ENCODE measurements around the gene ATXN7L2.

ATXN7L2 gene

DNA sequence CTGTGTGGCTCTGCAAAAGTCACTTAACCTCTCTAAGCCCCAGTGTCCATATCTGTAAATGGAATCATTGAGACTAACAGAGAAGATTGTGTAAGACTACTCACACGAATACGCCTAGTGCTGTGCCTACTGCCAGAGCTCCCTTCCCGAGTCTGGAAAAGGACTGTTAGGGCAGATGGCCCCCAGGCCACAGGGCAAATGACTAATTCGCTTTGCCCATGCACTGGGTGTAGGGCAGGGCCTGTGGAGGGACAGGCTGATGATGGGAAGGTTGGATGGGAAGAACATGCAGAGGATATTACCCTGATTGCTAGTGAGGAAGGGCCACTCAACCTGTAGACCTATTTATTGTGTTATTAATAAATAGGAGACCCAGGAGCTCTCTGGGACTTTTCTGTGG, 51.8 kb downstream of the ATXN7L2 start:
- H3K27me3 ChIP-seq (ENCODE audit: control insufficient read depth, low read length) = no peaks in the 10 kb centered on the region
- TF ChIP-seq EZH2phosphoT487 (IDR thresholded peaks at IDR 0.05; ENCODE audit: borderline replicate concordance, low read length) = no peak
- TF ChIP-seq, protein P1, sequence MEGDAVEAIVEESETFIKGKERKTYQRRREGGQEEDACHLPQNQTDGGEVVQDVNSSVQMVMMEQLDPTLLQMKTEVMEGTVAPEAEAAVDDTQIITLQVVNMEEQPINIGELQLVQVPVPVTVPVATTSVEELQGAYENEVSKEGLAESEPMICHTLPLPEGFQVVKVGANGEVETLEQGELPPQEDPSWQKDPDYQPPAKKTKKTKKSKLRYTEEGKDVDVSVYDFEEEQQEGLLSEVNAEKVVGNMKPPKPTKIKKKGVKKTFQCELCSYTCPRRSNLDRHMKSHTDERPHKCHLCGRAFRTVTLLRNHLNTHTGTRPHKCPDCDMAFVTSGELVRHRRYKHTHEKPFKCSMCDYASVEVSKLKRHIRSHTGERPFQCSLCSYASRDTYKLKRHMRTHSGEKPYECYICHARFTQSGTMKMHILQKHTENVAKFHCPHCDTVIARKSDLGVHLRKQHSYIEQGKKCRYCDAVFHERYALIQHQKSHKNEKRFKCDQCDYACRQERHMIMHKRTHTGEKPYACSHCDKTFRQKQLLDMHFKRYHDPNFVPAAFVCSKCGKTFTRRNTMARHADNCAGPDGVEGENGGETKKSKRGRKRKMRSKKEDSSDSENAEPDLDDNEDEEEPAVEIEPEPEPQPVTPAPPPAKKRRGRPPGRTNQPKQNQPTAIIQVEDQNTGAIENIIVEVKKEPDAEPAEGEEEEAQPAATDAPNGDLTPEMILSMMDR (IDR thresholded peaks at IDR 0.05; ENCODE audit: low read depth, low read length, poor library complexity, severe bottlenecking) = no peak
- H3K4me2 ChIP-seq (ENCODE audit: low read length) = no peak overlapping the region
- no peak overlapping the region for H3K4me3 ChIP-seq (ENCODE audit: low read length)
- H4K20me1 ChIP-seq (ENCODE audit: control insufficient read depth, insufficient read depth, low read depth, low read length) = no peaks in the 10 kb centered on the region
- H3K27ac ChIP-seq (ENCODE audit: low read depth, low read length) = no peak overlapping the region
- no peaks in the 10 kb centered on the region for H3K79me2 ChIP-seq (ENCODE audit: control insufficient read depth, low read length)
- H3K4me1 ChIP-seq (ENCODE audit: control insufficient read depth, low read length) = peaks cover 5% of the 10 kb centered on the region
- H3K9me2 ChIP-seq (replicated peaks; ENCODE audit: control insufficient read depth, low read length) = no peaks in the 10 kb centered on the region
- H3F3A ChIP-seq (ENCODE audit: control insufficient read depth, insufficient read depth) = no peaks in the 10 kb centered on the region
- H3K9me3 ChIP-seq (ENCODE audit: control insufficient read depth, insufficient read depth, low read length) = no peaks in the 10 kb centered on the region
- no peaks in the 10 kb centered on the region for H3K36me3 ChIP-seq (ENCODE audit: control insufficient read depth, low read length)

GRCh38 chr1:109535971-109536491, 52.3 kb downstream of the ATXN7L2 start:
- TF ChIP-seq EZH2phosphoT487 (IDR thresholded peaks at IDR 0.05; ENCODE audit: borderline replicate concordance, low read length) = no peak
- TF ChIP-seq, protein P1 (IDR thresholded peaks at IDR 0.05; ENCODE audit: low read depth, low read length, poor library complexity, severe bottlenecking) = no peak
- H3K9me3 ChIP-seq (ENCODE audit: control insufficient read depth, insufficient read depth, low read length) = no peaks in the 10 kb centered on the region
- H3K9me2 ChIP-seq (replicated peaks; ENCODE audit: control insufficient read depth, low read length) = no peaks in the 10 kb centered on the region
- H3K27ac ChIP-seq (ENCODE audit: low read depth, low read length) = no peak overlapping the region
- no peak overlapping the region for H3K4me3 ChIP-seq (ENCODE audit: low read length)
- H3F3A ChIP-seq (ENCODE audit: control insufficient read depth, insufficient read depth) = no peaks in the 10 kb centered on the region
- H3K4me2 ChIP-seq (ENCODE audit: low read length) = no peak overlapping the region
- peaks cover 5% of the 10 kb centered on the region for H3K4me1 ChIP-seq (ENCODE audit: control insufficient read depth, low read length)
- H3K27me3 ChIP-seq (ENCODE audit: control insufficient read depth, low read length) = peaks cover 5% of the 10 kb centered on the region; the same call in 1 of the 2 replicates
- no peaks in the 10 kb centered on the region for H3K79me2 ChIP-seq (ENCODE audit: control insufficient read depth, low read length)
- no peaks in the 10 kb centered on the region for H3K36me3 ChIP-seq (ENCODE audit: control insufficient read depth, low read length)
- no peaks in the 10 kb centered on the region for H4K20me1 ChIP-seq (ENCODE audit: control insufficient read depth, insufficient read depth, low read depth, low read length)

GRCh38 chr1:109537450-109538178, 53.9 kb downstream of the ATXN7L2 start:
- H3K4me2 ChIP-seq (ENCODE audit: low read length) = no peak overlapping the region
- no peaks in the 10 kb centered on the region for H3K9me3 ChIP-seq (ENCODE audit: control insufficient read depth, insufficient read depth, low read length)
- no peak overlapping the region for H3K27ac ChIP-seq (ENCODE audit: low read depth, low read length)
- H3K36me3 ChIP-seq (ENCODE audit: control insufficient read depth, low read length) = no peaks in the 10 kb centered on the region
- H3F3A ChIP-seq (ENCODE audit: control insufficient read depth, insufficient read depth) = no peaks in the 10 kb centered on the region
- H4K20me1 ChIP-seq (ENCODE audit: control insufficient read depth, insufficient read depth, low read depth, low read length) = no peaks in the 10 kb centered on the region
- H3K9me2 ChIP-seq (replicated peaks; ENCODE audit: control insufficient read depth, low read length) = no peaks in the 10 kb centered on the region
- H3K27me3 ChIP-seq (ENCODE audit: control insufficient read depth, low read length) = peaks cover 11% of the 10 kb centered on the region; the same call in 1 of the 2 replicates
- H3K79me2 ChIP-seq (ENCODE audit: control insufficient read depth, low read length) = no peaks in the 10 kb centered on the region
- peaks cover 2% of the 10 kb centered on the region for H3K4me1 ChIP-seq (ENCODE audit: control insufficient read depth, low read length)
- TF ChIP-seq, protein P1 (IDR thresholded peaks at IDR 0.05; ENCODE audit: low read depth, low read length, poor library complexity, severe bottlenecking) = no peak
- TF ChIP-seq EZH2phosphoT487 (IDR thresholded peaks at IDR 0.05; ENCODE audit: borderline replicate concordance, low read length) = no peak
- no peak overlapping the region for H3K4me3 ChIP-seq (ENCODE audit: low read length)

All from DOHH2 (cell line).